M059J (cell line): Measurements from ENCODE around the gene COX7A2. TPM values are rescaled to one million over a fixed set of nuclear protein-coding genes. Genes with fewer than 3 reads are reported as not detected.
A peak's percentile ranks its signal among the peaks of the same experiment; 100 is the strongest.

Source experiments
- DNase-seq: peaks from one replicate; pipeline ENCODE4 v3.0.0-alpha.2; 2012; ENCODE audit warnings: low read depth
- total RNA-seq: library from RNA; depleted of rRNA; stranded (reverse); fragments of >200 nt; shearing (Covaris generic); gene quantifications from 2 replicates; pipeline ENCODE4 v1.2.3, GENCODE V29; 2014; rRNA removed

COX7A2 gene
- total RNA-seq, 1 experiment from 2014 or later, result 333 TPM

DNA sequence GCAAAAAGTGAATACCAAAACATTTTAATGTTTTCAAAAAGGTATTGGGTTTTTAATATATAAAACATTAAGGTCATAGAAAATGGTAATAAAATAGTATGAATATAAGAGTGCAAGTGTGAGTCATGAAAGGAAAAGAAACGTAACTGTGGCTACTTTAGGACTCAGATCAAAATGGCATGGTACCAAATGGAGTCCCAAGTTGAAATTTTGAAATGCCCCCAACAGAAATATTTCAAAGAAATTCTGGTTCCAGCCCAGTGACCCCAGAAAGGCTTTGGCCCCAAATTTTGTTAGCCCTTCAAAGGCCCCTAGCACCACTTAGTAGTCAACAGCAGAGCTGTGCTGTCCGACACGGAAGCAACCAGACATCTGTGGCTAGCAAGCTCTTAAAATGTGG is 43.7 kb downstream of the COX7A2 start:
- DNase-seq, result peak; percentile 57

DNA sequence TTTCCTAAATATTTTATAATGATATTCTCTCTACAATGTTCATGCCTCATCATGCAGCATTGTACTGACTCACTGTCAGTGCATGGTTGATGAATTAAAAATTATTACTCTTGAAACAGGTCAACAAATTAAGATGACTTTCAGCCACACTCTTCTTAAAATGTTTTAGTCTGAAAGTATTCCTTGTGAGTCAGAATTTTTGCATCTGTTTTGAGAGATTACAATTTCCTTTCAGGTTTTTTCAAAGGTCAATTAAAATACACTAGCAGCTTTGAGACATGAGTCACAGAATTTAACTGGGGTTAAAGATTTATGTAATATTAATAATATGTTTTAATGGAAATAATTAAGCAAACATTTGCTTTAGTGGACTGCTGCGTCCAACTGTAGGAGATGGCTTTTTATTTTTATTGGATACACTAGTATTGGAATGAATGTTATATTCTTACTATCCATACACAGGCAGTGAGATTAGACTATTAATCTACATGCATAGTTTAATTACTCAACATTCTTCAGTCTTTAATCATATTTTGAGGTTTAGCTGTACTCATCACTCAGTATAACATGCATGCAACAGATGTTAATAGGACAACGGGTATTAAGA is 47.4 kb downstream of the COX7A2 start:
- peak; percentile 90 for DNase-seq

GRCh38 chr6:75188221-75188925 is 55.2 kb downstream of the COX7A2 start:
- no peak for DNase-seq

Other genes starting within 250 kb of the COX7A2 start
- 147 and 336 TPM in 2 replicates for gene COL12A1, start 37.7 kb downstream of the COX7A2 start, total RNA-seq
- gene TMEM30A, start 41.0 kb upstream of the COX7A2 start, total RNA-seq, result 159 and 198 TPM in 2 replicates
- gene FILIP1, start 250.0 kb upstream of the COX7A2 start, total RNA-seq, result 0.81 and 1.3 TPM in 2 replicates